Lower lobe of right lung (tissue), 2 donors: ENCODE data around the gene GP9. TPM values are rescaled to one million over a fixed set of nuclear protein-coding genes. Genes with fewer than 3 reads are reported as not detected.

ENCODE experiments used
- ATAC-seq, 2 donors: fragments of 200-7000 bp; cut with Tn5 transposase; one replicate each; pipeline ENCODE4 v1.9.1; 2020 to 2022; ENCODE audit warnings: mild to moderate bottlenecking in 2 of 2, moderate library complexity in 2 of 2
- DNase-seq: peaks from one replicate; pipeline ENCODE4 v3.0.0-alpha.2; 2020
- H3K27ac ChIP-seq: fragments of 200-600 bp; one replicate; pipeline ENCODE4 v1.8.0; 2022
- H3K27me3 ChIP-seq: fragments of 200-600 bp; one replicate; pipeline ENCODE4 v1.8.0; 2022; ENCODE audit warnings: low read depth
- H3K36me3 ChIP-seq: fragments of 200-600 bp; one replicate; pipeline ENCODE4 v1.8.0; 2022; ENCODE audit warnings: mild to moderate bottlenecking
- H3K4me1 ChIP-seq: fragments of 200-600 bp; one replicate; pipeline ENCODE4 v1.8.0; 2022
- H3K4me3 ChIP-seq: fragments of 200-600 bp; one replicate; pipeline ENCODE4 v1.8.0; 2022; ENCODE audit warnings: mild to moderate bottlenecking
- H3K9me3 ChIP-seq: fragments of 200-600 bp; one replicate; pipeline ENCODE4 v1.8.0; 2022
- CTCF ChIP-seq: fragments of 200-600 bp; IDR thresholded peaks from one replicate; pipeline ENCODE4 v1.8.0; 2022; ENCODE audit warnings: antibody characterized with exemption, mild to moderate bottlenecking
- intact Hi-C: fragments of 100-400 bp; cut with DNase I; formaldehyde crosslinking; loops from one replicate; pipeline ENCODE4 v1.11.0; 2022
- total RNA-seq: library from RNA; stranded (reverse); fragmentation: NEBNext Ultra II Directional; extraction: Animal tissue kit (Norgen Biotek cat#: 25700); gene quantifications from one replicate; pipeline ENCODE4 v1.2.1, GENCODE V29; 2021
- donor health status: DM: no; HTN: yes; CAD: no; lungs with severe emphysema.

GP9 gene
- total RNA-seq, 1 donor from 2014 or later: 2.6 TPM

DNA sequence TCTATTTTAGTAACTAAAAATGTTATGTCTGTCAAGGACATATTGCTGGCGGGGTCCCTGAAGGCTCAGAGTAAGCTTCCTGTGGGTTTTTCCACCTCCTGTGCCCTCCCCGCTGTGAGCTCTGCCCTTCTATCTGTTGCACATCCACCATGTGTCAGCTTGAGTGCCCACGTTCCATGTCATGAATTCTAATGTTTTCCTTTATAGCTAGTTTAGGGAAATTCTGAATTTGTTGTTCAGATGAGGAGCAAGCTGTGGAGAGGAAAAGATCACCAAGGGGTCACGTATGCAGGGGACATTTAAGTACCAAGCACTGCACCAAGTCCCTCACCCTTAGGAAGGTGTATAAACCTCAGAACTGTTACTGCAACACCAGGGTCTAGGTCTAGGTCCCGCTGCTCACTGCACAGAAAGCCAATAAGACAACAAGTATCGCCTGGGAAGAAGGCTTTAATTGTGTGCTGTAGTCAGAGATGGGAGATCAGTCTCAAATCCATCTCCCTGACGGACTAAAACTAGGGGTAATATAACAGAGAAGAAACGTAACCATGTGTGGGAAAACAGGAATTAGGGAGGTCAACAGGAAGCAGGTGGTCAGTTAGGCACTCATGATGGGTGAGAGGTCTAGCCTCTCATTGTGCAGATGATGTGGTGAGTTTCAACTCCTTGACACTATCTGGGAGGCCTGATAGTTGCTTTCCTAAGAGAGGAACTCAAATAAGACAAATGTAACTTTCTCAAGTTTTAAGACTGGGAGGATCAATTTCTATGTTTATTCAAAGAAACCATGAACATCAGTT, 9.7 kb downstream of the GP9 start:
- DNase-seq (no peak), ATAC-seq (no peak)
- Histone ChIP-seq H3K36me3 (no peaks in the 10 kb centered on the region), H3K4me1 (peaks cover 10% of the 10 kb centered on the region), H3K27ac (no peak overlapping the region), H3K9me3 (no peaks in the 10 kb centered on the region), H3K4me3 (no peak overlapping the region), H3K27me3 (no peaks in the 10 kb centered on the region)
- intact Hi-C loops: no loop called here
- no peak for TF ChIP-seq CTCF

DNA sequence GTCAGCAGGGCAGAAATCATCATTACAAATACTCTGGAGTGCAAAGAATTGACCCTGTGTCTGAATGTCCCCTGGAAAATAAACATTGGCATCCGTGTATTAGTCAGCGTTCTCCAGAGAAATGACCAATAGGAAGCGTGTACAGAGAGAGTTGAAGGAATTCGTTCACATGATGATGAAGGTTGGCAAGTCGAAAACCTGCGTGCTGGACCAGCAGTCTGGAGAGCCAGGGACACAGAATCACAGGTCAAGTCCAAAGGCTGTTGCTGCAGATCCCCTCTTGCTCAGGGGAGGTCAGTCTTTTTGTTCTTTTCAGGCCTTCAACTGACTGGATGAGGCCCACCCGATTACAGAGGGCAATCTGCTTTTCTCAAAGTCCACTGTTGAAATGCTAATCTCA, 16.6 kb downstream of the GP9 start:
- no peak overlapping the region for H3K4me3 ChIP-seq
- H3K27me3 ChIP-seq: no peaks in the 10 kb centered on the region
- H3K9me3 ChIP-seq: no peaks in the 10 kb centered on the region
- intact Hi-C loops: no loop called here
- ATAC-seq: peak in 1 of 2 donors; percentile 29
- H3K4me1 ChIP-seq: peaks cover 5% of the 10 kb centered on the region
- no peak for DNase-seq
- TF ChIP-seq CTCF: no peak
- H3K36me3 ChIP-seq: no peaks in the 10 kb centered on the region
- no peak overlapping the region for H3K27ac ChIP-seq

DNA sequence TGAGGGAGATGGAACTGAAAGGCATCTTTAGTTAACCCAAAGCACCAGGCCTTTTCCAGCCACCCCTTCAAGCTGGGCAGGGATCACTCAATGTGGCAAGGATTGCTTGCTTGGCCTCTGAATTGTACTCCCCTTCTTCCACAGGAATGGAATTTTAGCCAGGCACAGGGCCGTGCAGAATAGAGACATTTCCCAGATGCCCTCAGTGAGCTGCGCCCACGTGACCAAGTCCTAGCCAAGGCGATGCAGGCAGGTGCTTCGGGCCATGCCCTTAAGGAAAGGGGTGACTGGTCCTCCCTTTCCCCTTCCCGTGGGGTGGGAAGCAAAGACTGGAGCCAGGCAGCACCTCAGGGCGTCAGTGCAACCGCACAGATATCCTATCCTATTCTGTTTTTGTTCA, 17.9 kb downstream of the GP9 start:
- DNase-seq: no peak
- H3K27ac ChIP-seq: no peak overlapping the region
- TF ChIP-seq CTCF: no peak
- no peak overlapping the region for H3K4me3 ChIP-seq
- intact Hi-C loops: no loop called here
- ATAC-seq: no peak
- no peaks in the 10 kb centered on the region for H3K9me3 ChIP-seq
- H3K4me1 ChIP-seq: peaks cover 5% of the 10 kb centered on the region
- no peaks in the 10 kb centered on the region for H3K27me3 ChIP-seq
- no peaks in the 10 kb centered on the region for H3K36me3 ChIP-seq

- no peaks in the 10 kb centered on the region for H3K36me3 ChIP-seq
- H3K4me1 ChIP-seq: peaks cover 6% of the 10 kb centered on the region
- intact Hi-C loops: no loop called here
- no peak for TF ChIP-seq CTCF
- no peak for ATAC-seq
- no peak for DNase-seq
- no peak overlapping the region for H3K4me3 ChIP-seq
- H3K27ac ChIP-seq: no peak overlapping the region
- no peaks in the 10 kb centered on the region for H3K9me3 ChIP-seq
- no peaks in the 10 kb centered on the region for H3K27me3 ChIP-seq
Measured at GRCh38 chr3:129081503-129081902, 20.9 kb downstream of the GP9 start.

GRCh38 chr3:129082026-129082425, 21.4 kb downstream of the GP9 start:
- Histone ChIP-seq H3K9me3 (no peaks in the 10 kb centered on the region), H3K4me1 (peaks cover 12% of the 10 kb centered on the region), H3K36me3 (no peaks in the 10 kb centered on the region), H3K4me3 (no peak overlapping the region), H3K27me3 (no peaks in the 10 kb centered on the region), H3K27ac (no peak overlapping the region)
- no peak for TF ChIP-seq CTCF
- DNase-seq (no peak), ATAC-seq (no peak)
- intact Hi-C loops: no loop called here
